ENCODE results near the gene XBP1. TPM values are rescaled to one million over a fixed set of nuclear protein-coding genes. Genes with fewer than 3 reads are reported as not detected.
A peak's percentile ranks its signal among the peaks of the same experiment; 100 is the strongest.

The XBP1 gene
- total and polyA plus RNA-seq, 2 donors (not counting 3 experiments of a cell fraction or from before 2014, with no cell fraction given) = 90.4 to 102 TPM

DNA sequence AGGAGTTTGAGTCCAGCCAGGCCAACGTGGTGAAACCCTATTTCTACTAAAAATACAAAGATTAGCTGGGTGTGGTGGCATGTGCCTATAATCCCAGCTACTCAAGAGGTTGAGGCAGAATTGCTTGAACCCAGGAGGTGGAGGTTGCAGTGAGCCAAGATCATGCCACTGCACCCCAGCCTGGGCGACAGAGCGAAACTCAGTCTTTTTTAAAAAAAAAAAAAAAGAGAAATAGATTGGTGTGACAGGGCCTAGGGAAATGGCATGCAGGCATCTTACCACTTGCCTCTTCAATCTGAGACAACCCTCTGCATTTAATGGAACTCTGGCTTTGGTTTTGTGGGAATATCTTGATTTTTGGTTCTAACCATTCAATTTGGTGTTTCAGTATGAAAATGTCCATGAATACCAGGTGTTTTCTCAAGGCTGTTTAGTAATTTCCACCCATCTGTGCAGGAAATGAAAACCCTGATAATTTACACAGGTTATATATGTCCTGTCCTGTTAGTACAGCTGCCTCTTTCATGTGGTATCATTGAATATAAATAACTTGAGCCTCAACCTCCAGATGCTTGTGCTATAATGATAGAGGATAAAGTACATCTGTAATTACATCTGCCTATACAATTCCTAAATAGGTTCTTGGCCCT is 8.4 kb downstream of the XBP1 start:
- DNase-seq (ENCODE audit: low read depth, low spot score) (peak; percentile 29), FAIRE-seq (no peak)
- CTCF ChIA-PET = interaction anchor here (1.4 to 2.8 kb wide), 2 partner anchors 191 to 454 kb away, joined by 4 to 10 read pairs; no protein-coding TSS in a partner anchor
- dilution Hi-C loops (cut with MboI; ENCODE audit: extremely low pct_ligation_motif_present, low sequenced_read_pairs) = no loop called here
- no TSS peak for BruUV-seq (replicated peaks)
- TF ChIP-seq, protein P1, sequence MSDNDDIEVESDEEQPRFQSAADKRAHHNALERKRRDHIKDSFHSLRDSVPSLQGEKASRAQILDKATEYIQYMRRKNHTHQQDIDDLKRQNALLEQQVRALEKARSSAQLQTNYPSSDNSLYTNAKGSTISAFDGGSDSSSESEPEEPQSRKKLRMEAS (IDR thresholded peaks at IDR 0.05; ENCODE audit: insufficient read depth, insufficient read length) = no peak
- no peak for TF ChIP-seq GATA2 (IDR thresholded peaks at IDR 0.05; ENCODE audit: insufficient read depth, insufficient read length, low read depth, low read length)
- no peak for TF ChIP-seq MYC (IDR thresholded peaks at IDR 0.05; ENCODE audit: low read depth, low read length)
- no peak for TF ChIP-seq EZH2 (IDR thresholded peaks at IDR 0.05; ENCODE audit: borderline replicate concordance, low read depth, low read length, severe bottlenecking)
- TF ChIP-seq, protein P2, sequence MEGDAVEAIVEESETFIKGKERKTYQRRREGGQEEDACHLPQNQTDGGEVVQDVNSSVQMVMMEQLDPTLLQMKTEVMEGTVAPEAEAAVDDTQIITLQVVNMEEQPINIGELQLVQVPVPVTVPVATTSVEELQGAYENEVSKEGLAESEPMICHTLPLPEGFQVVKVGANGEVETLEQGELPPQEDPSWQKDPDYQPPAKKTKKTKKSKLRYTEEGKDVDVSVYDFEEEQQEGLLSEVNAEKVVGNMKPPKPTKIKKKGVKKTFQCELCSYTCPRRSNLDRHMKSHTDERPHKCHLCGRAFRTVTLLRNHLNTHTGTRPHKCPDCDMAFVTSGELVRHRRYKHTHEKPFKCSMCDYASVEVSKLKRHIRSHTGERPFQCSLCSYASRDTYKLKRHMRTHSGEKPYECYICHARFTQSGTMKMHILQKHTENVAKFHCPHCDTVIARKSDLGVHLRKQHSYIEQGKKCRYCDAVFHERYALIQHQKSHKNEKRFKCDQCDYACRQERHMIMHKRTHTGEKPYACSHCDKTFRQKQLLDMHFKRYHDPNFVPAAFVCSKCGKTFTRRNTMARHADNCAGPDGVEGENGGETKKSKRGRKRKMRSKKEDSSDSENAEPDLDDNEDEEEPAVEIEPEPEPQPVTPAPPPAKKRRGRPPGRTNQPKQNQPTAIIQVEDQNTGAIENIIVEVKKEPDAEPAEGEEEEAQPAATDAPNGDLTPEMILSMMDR (IDR thresholded peaks at IDR 0.05; ENCODE audit: extremely low read depth in 1 of 2, insufficient read depth in 1 of 2, low read depth in 1 of 2, low read length in 2 of 2) = no peak
- no peak for TF ChIP-seq POLR2AphosphoS5 (IDR thresholded peaks at IDR 0.05; ENCODE audit: insufficient read depth, low read depth, low read length)
- H3K36me3 ChIP-seq (ENCODE audit: control insufficient read depth in 2 of 2, extremely low read depth in 1 of 2, insufficient read depth in 2 of 2, low read length in 2 of 2) = peaks cover 26 to 32% of the 10 kb centered on the region in 2 experiments
- no peaks in the 10 kb centered on the region for H3K9me3 ChIP-seq (replicated peaks; ENCODE audit: control insufficient read depth, insufficient read depth, low read length)
- no peak overlapping the region for H3K9ac ChIP-seq (replicated peaks; ENCODE audit: extremely low read depth, insufficient read depth, low read length)
- H3K79me2 ChIP-seq (ENCODE audit: control insufficient read depth, insufficient read depth, low read length) = peaks cover 26% of the 10 kb centered on the region
- no peak overlapping the region for H3K27ac ChIP-seq (ENCODE audit: insufficient read depth, low read depth, low read length)
- no peaks in the 10 kb centered on the region for H3K4me1 ChIP-seq (ENCODE audit: control insufficient read depth, extremely low read depth, insufficient read depth, low read length)
- no peaks in the 10 kb centered on the region for H3K27me3 ChIP-seq (ENCODE audit: control insufficient read depth in 2 of 2, insufficient read depth in 2 of 2, low read length in 2 of 2)
- intact Hi-C loops (cut with micrococcal nuclease) = no loop called here
- H4K20me1 ChIP-seq (replicated peaks; ENCODE audit: control insufficient read depth, extremely low read depth, insufficient read depth, low read length) = peaks cover 11% of the 10 kb centered on the region
- H3K4me2 ChIP-seq (ENCODE audit: insufficient read depth, low read length) = no peak overlapping the region
- POLR2A ChIA-PET = interaction anchor here (0.7 kb wide), 2 partner anchors 8 to 601 kb away, joined by 4 to 5 read pairs; partner anchors contain the start of gene XBP1
- H3K9me1 ChIP-seq (replicated peaks; ENCODE audit: control insufficient read depth, extremely low read depth, insufficient read depth, low read length) = no peaks in the 10 kb centered on the region
- no peak overlapping the region for H3K4me3 ChIP-seq (replicated peaks in 1 of 3; ENCODE audit: insufficient read depth in 1 of 3, low read depth in 1 of 3, low read length in 3 of 3)
- H2AFZ ChIP-seq (ENCODE audit: low read depth, low read length) = no peak overlapping the region

All from endothelial cell of umbilical vein (primary cell).